ENCODE data around the gene SCAMP2. TPM values are rescaled to one million over a fixed set of nuclear protein-coding genes. Genes with fewer than 3 reads are reported as not detected.

The SCAMP2 gene
- total and polyA plus RNA-seq, 10 donors, result 34.7 to 129 (median 98.6) TPM

DNA sequence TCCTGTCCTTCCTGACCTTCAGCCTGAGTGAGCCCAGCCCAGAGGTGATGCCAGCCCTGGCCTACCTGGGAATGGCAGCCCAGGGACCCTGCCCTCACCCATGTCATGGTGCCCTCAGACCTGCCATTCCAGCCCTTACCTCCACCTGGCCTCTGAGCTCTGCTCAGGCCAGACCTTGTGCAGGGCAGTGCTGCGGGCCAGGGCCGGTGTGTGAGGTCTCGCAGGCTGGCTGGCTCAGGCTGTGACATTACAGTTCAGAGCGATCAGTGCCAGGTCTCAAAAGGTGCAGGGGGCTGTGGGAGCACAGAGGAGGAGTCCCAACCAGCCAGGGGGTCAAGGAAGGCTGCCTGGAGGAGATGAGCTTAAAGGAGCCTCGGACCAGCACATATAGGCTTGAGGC, 53.1 kb downstream of the SCAMP2 start:
- intact Hi-C loops (cut with DNase I; ENCODE audit: low total_unique reads), result no loop called here
- H3K9me3 ChIP-seq, result no peaks in the 10 kb centered on the region
- DNase-seq, result no peak
- 88 to 95% (median 93%) methylated on average over 4 to 5 of the region's 5 CpGs for WGBS, 5 donors
- peaks cover 5 to 69% (median 42%) of the 10 kb centered on the region in 6 donors for H3K4me1 ChIP-seq
- no peak overlapping the region for H3K4me3 ChIP-seq
- peaks cover 0 to 15% (median 0%) of the 10 kb centered on the region in 7 donors for H3K27me3 ChIP-seq (replicated peaks in 1 of 7)
- no peaks in the 10 kb centered on the region for H3K36me3 ChIP-seq
- TF ChIP-seq, protein P1, sequence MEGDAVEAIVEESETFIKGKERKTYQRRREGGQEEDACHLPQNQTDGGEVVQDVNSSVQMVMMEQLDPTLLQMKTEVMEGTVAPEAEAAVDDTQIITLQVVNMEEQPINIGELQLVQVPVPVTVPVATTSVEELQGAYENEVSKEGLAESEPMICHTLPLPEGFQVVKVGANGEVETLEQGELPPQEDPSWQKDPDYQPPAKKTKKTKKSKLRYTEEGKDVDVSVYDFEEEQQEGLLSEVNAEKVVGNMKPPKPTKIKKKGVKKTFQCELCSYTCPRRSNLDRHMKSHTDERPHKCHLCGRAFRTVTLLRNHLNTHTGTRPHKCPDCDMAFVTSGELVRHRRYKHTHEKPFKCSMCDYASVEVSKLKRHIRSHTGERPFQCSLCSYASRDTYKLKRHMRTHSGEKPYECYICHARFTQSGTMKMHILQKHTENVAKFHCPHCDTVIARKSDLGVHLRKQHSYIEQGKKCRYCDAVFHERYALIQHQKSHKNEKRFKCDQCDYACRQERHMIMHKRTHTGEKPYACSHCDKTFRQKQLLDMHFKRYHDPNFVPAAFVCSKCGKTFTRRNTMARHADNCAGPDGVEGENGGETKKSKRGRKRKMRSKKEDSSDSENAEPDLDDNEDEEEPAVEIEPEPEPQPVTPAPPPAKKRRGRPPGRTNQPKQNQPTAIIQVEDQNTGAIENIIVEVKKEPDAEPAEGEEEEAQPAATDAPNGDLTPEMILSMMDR (IDR thresholded peaks at IDR 0.05 in 8 of 11, conservative IDR thresholded peaks at IDR 0.05 in 3 of 11), result no peak
- TF ChIP-seq POLR2AphosphoS5 (IDR thresholded peaks at IDR 0.05) (peak in 1 of 3 donors; percentile 4), POLR2A (IDR thresholded peaks at IDR 0.05) (no peak)
- H3K27ac ChIP-seq, result no peak overlapping the region

DNA sequence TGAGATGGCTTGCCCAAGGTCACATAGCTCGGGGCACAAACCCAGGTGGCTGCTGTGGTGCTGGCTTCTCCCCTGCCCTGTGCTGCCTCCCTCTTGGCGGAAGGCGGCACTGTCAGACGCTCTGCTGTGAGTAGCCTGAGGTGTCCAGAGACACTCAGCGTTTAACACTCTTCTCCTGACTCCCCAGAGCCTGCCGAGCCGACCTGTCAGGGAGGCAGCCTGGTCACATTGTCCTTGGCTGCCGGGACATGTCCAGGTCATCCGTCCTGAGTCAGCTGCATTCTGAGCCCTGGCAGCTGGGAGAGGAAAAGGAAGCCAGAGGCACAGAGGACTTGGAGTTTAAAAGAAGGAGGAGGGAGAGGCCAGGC, 55.8 kb downstream of the SCAMP2 start:
- H3K4me1 ChIP-seq, result peaks cover 6 to 76% (median 48%) of the 10 kb centered on the region in 6 donors
- peaks cover 0 to 15% (median 0%) of the 10 kb centered on the region in 7 donors for H3K27me3 ChIP-seq (replicated peaks in 1 of 7)
- H3K36me3 ChIP-seq, result no peaks in the 10 kb centered on the region
- no peaks in the 10 kb centered on the region for H3K9me3 ChIP-seq
- 43 to 65% (median 44%) methylated on average over 7 to 9 of the region's 9 CpGs for WGBS, 5 donors
- H3K4me3 ChIP-seq, result peak overlapping the region in 5 of 8 donors; percentile 27 to 63 (median 38)
- peak overlapping the region in 7 of 8 donors; percentile 46 to 86 (median 82) for H3K27ac ChIP-seq
- intact Hi-C loops (cut with DNase I; ENCODE audit: low total_unique reads), result no loop called here
- TF ChIP-seq, protein P1 (IDR thresholded peaks at IDR 0.05 in 8 of 11, conservative IDR thresholded peaks at IDR 0.05 in 3 of 11), result peak in 1 of 11 experiments; percentile 16
- TF ChIP-seq POLR2AphosphoS5 (IDR thresholded peaks at IDR 0.05), result peak; percentile 64 to 83 (median 82)
- TF ChIP-seq POLR2A (IDR thresholded peaks at IDR 0.05), result no peak
- no peak for DNase-seq

DNA sequence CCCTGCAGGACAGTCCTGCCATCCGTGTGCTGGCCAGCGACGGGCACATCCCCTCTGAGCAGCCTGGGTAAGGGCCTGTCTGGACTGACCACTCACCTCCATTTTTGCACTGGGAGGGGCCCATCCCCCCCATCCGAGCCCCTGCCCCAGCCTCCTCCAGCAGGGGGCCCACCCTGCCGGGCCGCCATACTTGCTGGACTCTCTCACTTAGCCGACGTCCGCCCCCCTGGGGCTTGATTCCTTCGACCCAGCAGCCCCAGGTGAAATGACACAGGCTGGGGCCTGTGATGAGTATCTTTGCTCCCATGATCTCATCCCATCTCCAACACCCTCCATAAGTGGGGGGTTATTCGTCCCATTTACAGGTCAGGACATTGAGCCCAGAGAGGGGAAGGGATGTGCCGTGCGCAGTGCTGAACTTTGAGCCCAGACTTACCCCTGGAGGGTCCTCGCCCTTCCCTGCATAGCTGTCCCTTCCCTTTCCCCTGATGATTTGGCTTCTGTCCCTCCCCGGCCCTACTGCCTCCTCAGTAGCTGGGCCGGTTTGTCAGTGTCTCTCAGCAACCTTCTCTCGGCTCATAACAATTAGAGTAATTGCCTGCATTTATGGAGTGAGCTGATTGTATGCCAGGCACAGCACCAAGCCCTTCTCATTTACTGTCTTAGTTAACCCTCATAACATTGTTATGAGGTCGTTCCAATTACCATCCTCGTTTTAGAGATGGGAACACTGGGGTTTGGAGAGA, 56.4 kb downstream of the SCAMP2 start:
- 53 to 80% (median 63%) methylated on average over 15 to 19 of the region's 19 CpGs for WGBS, 5 donors
- intact Hi-C loops (cut with DNase I; ENCODE audit: low total_unique reads), result no loop called here
- no peak for DNase-seq
- H3K27ac ChIP-seq, result peak overlapping the region; percentile 35 to 86 (median 80)
- H3K9me3 ChIP-seq, result no peaks in the 10 kb centered on the region
- TF ChIP-seq POLR2AphosphoS5 (IDR thresholded peaks at IDR 0.05) (no peak), POLR2A (IDR thresholded peaks at IDR 0.05) (no peak)
- TF ChIP-seq, protein P1 (IDR thresholded peaks at IDR 0.05 in 8 of 11, conservative IDR thresholded peaks at IDR 0.05 in 3 of 11), result no peak
- H3K36me3 ChIP-seq, result no peaks in the 10 kb centered on the region
- peak overlapping the region; percentile 13 to 63 (median 30) for H3K4me3 ChIP-seq
- peaks cover 6 to 70% (median 46%) of the 10 kb centered on the region in 6 donors for H3K4me1 ChIP-seq
- H3K27me3 ChIP-seq (replicated peaks in 1 of 7), result peaks cover 0 to 15% (median 0%) of the 10 kb centered on the region in 7 donors

DNA sequence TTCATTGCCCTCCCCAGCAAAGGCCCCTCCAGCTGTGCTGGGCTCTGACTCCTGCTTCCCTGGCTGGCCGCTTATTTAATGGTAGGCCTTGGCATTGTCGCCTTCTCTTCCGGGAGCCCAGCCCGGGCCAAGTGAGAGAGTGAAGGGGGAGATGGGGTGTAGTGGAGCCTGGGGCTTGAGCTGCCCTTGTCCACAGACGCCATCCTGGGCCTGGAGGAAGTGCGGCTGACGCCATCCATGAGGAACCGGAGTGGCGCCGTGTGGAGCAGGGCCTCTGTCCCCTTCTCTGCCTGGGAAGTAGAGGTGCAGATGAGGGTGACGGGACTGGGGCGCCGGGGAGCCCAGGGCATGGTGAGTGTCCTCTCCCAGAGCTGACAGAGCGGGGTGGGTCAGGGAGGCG, 57.2 kb downstream of the SCAMP2 start:
- Histone ChIP-seq H3K9me3 (no peaks in the 10 kb centered on the region), H3K4me1 (peaks cover 6 to 62% (median 39%) of the 10 kb centered on the region in 6 donors), H3K27me3 (replicated peaks in 1 of 7) (peaks cover 0 to 15% (median 0%) of the 10 kb centered on the region in 7 donors), H3K36me3 (no peaks in the 10 kb centered on the region), H3K27ac (peak overlapping the region; percentile 35 to 86 (median 80)), H3K4me3 (peak overlapping the region; percentile 7 to 63 (median 30))
- DNase-seq, result no peak
- 74 to 84% (median 79%) methylated on average over 12 to 15 of the region's 15 CpGs for WGBS, 5 donors
- intact Hi-C loops (cut with DNase I; ENCODE audit: low total_unique reads), result no loop called here
- TF ChIP-seq POLR2AphosphoS5 (IDR thresholded peaks at IDR 0.05), result peak; percentile 75 to 78 (median 76)
- no peak for TF ChIP-seq POLR2A (IDR thresholded peaks at IDR 0.05)
- TF ChIP-seq, protein P1 (IDR thresholded peaks at IDR 0.05 in 8 of 11, conservative IDR thresholded peaks at IDR 0.05 in 3 of 11), result no peak
